Umbilical cord (tissue), 2 donors: ENCODE data around the gene PPIP5K2. TPM values are rescaled to one million over a fixed set of nuclear protein-coding genes. Genes with fewer than 3 reads are reported as not detected.
"Not testable (repeated sequence)": the region's sequence is repeated elsewhere in the genome, so short reads cannot be mapped to it uniquely, and the experiment has no call there.

Experiments
- DNase-seq: peaks from one replicate; pipeline ENCODE4 v3.0.0-alpha.2; 2015; ENCODE audit warnings: low spot score
- total RNA-seq: library from RNA; depleted of rRNA; stranded (reverse); fragments of >200 nt; gene quantifications from one replicate; pipeline ENCODE4 v1.2.3, GENCODE V29; 2014; ENCODE audit warnings: low replicate concordance; ENCODE audit not compliant: insufficient read depth

Gene PPIP5K2
- total RNA-seq = 65.2 TPM

DNA sequence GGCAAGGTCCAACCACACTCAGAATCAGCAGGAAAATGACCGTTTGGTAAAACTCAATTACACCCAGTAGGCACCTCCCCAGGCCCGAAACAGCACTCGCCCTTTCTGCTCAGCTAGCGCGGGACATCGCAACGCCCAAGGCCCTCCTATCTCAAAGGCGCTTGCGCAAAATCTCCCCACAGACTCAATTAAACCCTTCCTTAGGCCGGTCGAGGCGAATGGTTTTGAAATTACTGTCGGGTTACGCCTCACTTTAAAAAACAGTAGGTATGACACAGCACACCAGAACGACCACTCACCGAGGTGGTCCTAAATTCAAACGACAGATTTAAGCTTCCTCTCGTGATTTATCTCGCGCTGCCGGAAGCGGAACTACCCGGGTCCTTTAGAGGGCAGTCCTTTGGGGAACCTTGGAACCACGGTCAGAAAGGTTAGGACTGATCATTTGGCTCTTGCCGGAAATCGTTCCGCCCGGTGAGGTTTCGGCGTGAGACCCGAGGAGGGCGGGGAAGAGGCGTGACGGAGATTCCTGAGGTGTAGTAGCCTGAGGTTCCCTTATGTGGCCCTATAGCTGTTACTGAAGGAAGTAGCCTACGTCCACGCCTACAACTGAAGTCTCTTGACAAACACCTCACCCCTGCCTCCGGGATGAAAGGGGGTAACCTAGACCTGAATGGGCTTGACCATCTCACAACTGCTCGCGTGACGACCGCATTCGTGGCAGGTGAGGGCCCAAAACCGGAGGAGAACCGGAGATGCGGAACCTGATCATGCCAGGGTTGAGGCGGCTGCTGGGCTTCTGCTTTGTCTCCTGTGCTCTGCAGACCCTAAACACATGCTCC, at the start of gene PPIP5K2, which contains the start of gene GIN1:
TSS of gene PPIP5K2 (plus strand) at position 537 of the 842 bp plus-strand sequence. CDS start 9,289 bp downstream, outside the sequence.
TSS of gene GIN1 (minus strand) at position 374 of the 842 bp plus-strand sequence. CDS start 11,431 bp downstream, outside the sequence.
- DNase-seq = peak; percentile 99

DNA sequence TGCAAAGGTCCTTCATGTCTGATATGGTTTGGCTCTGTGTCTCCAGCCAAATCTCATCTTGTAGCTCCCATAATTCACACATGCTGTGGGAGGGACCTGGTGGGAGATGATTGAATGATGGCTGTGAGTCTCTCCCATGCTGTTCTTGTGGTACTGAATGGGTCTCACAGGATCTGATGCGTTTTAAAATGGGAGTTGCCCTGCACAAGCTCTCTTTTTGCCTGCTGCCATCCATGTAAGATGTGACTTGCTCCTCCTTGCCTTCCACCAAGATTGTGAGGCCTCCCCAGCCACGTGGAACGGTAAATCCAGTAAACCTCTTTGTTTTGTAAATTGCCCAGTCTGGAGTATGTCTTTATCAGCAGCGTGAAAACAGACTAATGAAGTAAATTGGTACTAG, 46.6 kb upstream of the PPIP5K2 start:
- not testable (repeated sequence) for DNase-seq

DNA sequence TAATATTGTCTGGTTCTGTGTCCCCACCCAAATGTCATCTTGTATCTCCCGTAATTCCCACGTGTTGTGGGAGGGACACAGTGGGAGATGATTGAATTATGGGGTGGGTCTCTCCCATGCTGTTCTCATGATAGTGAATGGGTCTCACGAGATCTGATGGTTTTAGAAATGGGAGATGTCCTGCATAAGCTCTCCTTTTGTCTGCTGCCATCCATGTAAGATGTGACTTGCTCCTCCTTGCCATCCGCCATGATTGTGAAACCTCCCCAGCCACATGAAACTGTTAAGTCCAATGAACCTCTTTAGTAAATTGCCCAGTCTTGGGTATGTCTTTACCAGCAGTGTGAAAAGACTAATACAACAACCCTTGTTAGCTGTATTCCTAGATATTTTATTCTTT, 44.7 kb upstream of the PPIP5K2 start:
- no peak for DNase-seq

DNA sequence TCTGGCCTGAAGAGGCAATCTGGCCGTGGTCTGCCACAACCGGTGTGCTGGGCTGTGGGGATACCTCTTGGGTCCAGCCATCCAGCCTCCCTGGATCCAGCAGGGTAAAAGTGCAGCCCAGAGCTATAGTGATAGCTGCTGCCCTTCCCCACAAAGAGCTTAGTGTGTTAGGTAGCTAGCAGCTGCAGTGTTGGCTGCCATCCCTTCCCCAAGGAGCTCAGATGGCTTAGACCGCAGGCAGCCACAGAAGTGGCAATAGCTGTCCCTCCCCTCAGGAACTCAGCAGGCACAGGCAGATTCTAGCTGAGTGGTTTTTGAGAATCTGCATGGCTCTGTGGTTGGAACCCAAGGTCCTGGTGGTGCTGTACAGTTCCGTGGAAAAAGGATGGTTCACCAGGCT, 40.3 kb upstream of the PPIP5K2 start:
- no peak for DNase-seq

DNA sequence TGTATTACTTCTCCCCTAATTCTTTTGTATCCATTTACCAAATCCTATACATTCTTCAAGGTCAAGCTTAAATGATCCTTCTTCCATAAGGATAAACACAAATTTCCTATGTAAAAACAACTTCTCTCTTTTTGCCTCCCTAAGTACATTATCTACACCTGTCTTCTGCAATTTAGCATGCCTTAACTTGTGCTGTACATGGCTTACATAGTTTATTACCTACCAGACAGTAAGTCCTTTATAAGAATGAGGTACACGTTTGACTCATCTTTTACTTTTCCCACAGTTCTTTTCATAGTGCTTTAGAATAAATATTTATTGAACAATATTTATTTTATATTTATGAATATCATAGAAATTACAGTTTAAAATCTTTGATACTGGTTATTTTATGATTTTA, 33.6 kb upstream of the PPIP5K2 start:
- no peak for DNase-seq

DNA sequence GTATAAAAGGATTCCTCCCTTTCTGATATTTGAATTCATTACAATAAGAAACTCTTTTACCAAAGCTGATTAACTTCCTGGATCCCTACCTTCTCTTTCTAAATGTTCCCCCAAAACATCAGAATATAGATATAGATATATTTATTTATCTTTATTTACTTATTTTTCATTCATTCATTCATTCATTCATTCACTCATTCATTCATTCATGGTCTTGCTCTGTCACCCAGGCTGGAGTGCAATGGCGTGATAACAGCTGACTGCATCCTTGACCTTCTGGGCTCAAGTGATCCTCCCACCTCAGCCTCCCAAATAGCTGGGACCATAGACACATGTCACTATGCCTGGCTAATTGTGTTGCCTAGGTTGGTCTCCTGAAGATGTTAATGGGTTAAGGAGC, 30.8 kb upstream of the PPIP5K2 start:
- DNase-seq = no peak

DNA sequence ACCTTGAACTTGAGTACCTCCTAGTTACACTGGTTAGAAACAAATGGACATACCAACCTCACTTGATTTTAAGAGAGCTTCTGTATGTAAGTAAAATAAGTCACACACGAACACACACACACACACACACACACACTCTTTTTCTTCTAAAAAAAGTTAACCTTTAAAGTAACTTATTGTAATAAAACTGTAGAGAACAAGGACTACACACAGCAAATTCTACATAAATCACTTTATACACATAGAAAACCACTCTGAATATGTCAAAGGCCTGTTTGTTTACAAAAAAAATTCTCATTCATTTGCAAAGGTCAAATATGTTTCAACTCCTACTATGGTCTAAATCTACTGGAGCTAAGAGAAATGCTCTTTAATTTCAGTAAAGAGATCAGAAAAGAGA, 29.3 kb upstream of the PPIP5K2 start:
- DNase-seq = no peak

DNA sequence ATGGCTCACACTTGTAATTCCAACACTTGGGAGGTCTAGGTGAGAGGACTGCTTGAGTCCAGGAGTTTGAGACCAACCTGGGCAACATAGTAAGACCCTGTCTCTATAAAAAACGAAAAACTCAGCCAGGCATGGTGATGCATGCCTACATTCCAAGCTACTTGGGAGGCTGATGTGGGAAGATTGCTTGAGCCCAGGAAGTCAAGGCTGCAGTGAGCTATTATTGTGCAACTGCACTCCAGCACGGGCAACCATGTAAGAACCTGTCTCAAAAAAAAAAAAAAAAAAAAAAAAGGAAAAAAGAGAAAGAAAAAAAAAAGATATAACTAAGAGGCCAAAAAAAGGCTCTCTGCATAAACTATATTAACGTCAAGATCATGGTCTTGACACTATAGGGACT, 27.4 kb upstream of the PPIP5K2 start:
- DNase-seq = no peak

DNA sequence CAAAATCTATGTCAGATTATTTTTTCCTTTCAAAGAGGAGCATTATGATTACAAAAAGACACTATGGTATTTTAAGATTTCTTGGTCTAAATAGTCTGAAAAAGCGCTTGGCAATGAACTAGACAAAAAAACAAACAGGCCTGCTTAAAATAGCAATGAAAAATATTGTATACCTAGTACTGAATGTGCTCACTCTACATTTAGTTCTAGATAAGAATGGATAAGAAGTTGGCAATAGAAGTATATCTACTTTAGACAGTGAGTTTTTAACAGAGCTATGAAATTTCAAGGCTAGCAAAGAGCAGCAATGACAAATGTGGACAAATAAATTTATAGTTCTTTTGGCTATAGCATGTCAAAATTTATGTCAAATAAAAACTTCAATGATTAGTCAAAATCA, 26.4 kb upstream of the PPIP5K2 start:
- no peak for DNase-seq

DNA sequence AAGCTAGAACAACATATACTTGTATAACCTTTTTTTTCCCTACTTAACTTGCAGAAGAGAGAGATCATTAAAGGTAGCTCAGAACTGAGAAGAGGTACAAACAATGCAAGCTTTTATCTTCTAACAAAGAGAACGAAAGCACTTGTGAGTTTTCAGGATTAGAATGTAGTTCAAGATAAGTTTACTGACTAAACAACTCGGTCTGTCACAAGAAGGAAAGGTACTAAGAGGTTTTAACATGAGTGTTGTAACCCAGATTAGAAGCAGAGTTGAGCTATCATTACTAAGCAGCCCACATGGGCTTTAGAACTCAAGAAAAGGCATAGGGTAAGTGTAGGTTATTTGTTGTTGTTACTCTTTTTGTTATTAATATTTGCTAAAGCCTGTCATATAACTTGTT, 25.4 kb upstream of the PPIP5K2 start:
- DNase-seq = no peak

DNA sequence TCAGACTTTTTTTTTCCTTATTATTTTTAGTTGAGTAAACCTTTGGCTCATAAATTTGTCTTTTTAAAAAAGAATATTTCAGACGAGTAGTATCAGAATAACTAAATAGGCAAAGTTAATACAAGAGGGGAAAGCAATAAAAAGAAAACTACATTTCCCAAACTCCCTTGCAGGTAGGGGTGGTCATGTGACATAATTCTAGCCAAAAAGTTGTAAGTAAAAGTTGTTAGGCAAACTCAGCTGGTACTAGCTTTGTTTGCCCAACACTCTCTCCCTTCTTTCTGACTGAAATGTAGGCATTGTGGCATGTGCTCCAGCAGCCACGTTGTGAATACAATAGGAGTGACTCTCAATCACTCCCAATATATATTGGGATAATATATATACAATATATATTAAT, 21.1 kb upstream of the PPIP5K2 start:
- DNase-seq = no peak

DNA sequence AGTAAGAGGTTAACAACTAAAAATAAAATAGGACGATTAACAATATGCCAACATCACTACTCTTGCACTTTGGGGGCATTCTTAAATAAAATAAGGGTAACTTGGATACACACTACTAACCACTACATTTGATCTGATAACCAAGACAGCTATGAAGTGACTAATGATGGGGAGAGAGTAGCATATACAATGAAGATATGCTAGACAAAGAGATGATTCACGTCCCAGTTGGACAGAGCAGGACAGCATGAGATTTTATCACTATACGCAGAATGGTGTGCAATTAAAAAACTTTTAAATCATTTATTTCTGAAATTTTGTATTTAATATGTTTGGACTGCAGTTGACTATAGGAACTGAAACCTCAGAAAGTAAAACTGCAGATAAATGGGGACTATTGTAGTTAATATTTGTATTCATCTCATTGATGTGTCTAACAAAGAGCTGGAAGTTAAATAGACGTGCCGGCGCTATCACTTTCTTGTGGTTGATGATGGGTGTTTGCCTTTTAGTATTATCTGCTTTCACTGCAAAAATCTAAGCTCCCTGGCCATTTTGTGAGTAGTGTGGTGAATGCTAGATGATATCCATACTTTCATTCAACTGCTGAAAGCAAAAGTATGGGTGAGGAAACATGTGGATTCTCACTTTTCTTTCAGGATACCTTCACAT, 18.9 kb upstream of the PPIP5K2 start:
- no peak for DNase-seq

DNA sequence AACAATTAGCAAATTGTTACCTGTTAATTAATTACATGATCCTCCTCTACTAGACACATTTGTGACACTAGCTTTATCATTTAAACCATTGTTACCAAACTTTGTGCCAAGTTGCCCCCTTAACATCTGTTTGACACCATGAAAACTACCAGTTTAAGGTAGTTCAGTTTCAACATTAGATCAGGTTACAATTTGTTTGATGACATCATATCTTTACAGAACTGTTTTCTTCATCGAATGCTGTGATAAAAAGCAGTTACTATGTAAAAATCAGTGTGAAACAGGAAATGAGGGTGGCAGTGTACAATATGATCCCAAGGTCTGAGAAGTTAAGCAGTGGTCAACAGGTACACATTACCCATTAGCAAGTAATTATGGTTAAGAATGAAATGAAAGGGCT, 17.9 kb upstream of the PPIP5K2 start:
- DNase-seq = no peak

DNA sequence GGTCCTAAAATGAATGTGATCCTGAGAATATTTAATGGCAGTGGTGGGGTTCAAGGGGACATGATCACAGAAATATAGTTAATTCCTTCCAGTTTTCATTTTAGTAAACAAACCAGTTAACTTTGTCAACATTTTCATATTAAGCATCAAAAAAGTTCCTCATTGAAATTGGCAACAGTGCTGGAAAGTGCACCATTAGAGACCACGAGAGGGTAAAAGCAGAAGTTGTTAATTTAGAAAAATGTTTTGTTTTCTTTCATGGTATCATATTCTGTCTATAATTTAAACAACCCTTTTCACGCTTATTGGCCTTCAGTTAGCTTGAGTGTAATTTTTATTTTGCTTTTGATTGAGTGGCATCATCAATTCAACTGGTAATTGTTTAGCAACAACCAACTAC, 12.0 kb upstream of the PPIP5K2 start:
- no peak for DNase-seq

DNA sequence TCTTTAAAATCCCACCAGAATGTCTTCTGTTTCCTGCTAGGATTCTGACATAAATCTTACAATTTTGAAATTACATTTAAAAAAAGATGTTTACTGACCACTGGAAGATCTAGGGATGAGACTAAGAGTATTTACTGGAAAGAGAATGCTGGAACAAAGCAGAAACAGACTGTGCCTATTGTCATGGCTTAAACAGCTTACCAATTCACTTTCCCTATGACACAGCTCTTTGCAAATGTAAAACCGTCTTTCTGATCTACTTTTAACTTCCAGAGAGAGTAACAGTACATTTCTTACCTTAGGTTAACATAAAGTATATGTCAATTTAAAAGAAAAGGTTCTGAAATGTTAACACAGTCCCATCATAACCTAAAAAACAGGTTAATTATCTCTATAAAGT, 10.8 kb upstream of the PPIP5K2 start:
- no peak for DNase-seq

DNA sequence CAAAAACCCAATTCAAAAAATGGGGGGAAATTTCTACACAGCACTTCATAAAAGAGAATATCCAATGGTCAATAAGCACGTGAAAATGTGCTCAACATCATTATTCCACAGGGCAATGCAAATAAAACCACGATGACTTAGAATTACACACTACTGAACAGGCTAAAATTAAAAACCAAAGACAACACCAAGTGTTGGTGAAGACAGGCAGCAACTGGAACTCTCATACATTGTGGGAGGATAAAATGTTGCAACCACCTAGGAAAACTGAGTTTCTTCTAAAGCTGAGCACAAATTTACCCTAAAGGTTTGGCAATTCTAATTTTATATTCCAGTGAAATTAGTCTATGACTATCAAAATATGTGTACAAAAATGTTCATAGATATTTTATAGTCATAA, 9.7 kb upstream of the PPIP5K2 start:
- DNase-seq = no peak

DNA sequence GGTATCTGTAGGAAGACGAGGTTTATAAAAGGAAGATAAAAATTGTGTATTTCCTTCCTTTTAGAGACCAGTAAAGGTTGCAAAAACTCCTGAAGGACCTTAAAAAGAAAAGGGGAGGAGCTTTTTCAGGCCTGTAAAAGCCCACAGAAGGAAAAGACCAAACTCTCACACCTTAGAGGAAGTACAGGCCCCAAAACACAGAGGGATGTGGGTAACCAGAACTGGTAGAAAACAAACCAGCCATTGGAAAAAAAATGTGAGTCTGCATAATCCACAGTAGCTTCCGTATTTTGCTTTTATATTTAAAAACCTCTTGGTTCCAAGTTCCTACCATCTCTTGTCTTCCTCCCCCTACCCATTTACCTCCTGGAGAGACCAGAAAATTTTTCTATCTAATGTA, 8.6 kb upstream of the PPIP5K2 start:
- DNase-seq = no peak

DNA sequence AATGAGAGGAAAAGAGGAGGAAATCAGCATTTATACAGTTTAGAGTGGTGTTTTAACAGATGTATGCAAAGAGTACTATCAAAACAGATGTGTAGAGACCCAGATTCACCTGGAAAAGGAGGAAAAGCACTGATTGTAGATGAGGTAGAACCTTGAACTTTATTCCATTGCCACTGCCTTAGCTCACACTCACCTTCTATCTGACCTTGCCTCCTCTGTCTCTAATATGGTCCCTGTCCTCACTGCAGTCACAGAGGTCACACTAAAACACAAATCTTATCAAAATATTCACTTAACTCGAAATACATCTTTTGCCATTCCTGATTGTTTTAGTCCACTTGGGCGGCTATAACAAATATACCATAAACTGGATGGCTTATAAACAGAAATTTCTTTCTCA, 7.2 kb upstream of the PPIP5K2 start:
- DNase-seq = no peak

DNA sequence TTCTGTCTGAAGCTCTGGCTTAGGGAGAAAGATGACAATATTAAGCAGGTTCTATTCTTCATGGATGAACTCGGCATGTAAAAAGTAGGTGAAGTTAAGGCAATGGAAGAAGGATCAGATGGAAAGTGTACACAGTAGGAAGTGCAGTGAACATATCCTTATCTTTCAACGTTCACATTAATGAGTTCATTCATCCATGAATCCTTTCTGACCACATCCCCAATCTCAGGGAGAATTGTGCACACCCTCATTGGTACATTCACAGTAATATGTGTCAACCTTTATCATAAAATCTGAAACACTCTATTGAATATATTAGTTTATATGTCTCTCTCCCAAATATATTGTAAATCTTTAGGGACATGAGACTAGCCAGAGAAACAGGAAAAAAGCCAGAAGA, 5.7 kb upstream of the PPIP5K2 start:
- no peak for DNase-seq

DNA sequence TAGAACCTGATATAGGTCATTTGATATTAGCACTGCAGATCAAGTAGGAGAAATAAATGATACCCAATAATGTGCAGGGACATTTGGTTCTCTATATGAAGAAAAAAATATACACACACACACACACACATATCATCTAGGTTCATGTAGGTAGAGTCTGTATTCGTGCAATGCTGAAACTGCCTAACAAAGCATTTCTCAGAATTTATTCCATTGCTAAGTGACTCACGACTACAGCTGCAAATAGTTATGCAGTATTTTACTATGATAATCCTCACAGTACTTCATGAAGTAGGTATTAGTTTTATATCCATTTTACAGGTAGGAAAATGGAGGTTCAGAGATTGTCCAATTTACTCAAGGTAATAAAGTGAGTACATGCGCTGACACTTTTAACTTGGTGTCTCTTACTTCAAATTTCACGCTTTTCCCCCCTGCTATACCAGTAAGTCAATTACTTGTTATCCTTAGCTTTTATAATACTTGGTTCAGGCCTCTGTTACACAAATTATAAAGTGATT, 2.6 kb upstream of the PPIP5K2 start:
- no peak for DNase-seq

DNA sequence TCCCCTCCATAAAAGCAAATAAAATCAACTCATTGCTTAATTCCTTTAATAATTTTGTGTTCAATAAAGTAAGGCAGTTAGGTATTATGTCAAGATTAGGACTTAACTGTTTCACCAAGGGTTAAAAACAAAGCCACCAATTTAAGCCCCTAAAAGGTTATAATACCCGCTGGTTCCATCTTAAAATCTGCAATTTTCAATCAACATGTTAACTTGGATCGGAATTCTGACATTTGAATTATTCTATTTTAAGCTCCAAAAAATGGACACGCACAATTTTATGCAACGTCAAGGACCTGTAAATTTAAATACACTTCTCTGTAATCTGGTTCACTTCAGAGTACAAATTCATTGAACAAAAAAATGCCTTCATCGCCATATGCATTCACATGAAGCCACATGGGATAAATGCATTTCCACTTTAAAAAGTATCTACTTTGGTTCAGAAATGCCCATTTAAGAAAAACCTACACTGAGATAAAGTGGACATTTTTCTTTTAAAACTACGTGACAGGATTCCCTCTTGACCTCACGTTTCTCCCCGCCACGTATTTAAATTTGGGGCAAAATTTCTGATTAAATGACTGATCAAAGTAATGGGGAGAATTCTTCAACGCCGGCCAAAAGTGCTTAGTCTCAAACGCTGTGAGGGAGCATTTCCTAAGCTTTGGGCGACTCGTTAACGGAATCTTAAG, 884 bp upstream of the PPIP5K2 start:
- DNase-seq = no peak

DNA sequence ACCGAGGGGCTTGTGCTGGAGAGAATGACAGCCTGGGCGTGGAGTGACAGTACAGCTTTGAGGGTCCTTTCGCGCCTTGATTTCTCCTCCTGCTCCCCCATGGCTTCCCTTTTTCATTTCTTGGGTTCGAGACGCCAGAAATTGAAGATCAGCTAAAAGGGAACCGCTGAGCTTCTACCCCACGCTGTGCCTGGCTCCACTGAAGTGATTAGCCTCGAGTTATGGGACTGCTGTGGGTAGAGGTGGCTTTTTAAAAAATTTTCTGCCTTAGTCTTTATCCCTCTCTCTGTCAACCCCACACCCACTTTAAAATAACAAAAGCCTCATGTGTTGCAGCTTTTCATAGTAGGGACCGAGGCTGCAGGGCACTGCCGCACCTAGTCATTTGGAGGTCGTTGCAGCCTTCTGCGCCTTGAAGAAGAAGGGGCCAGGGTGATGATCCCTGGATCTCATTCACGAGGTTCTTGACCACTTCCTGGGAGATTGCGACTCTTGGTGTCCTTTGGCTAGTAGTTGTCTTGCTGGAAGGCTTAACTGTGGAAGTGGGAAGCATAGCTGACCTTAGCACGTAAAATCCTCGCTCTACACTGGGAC, 603 bp downstream of the PPIP5K2 start:
- peak; percentile 33 for DNase-seq
